Skeletal muscle satellite cell (primary cell): Measurements from ENCODE around the gene MYL3.

Experiments
- H3K27me3 ChIP-seq: 2 replicates; pipeline ENCODE4 v1.7.0; 2013; ENCODE audit warnings: low read length; ENCODE audit not compliant: control insufficient read depth, insufficient read depth
- H3K36me3 ChIP-seq: 2 replicates; pipeline ENCODE4 v1.7.0; 2013; ENCODE audit warnings: mild to moderate bottlenecking, control low read depth, low read length; ENCODE audit not compliant: insufficient read depth
- H3K4me1 ChIP-seq: 2 replicates; pipeline ENCODE4 v1.7.0; 2013; ENCODE audit warnings: low read length; ENCODE audit not compliant: control insufficient read depth, insufficient read depth
- H3K4me2 ChIP-seq: 2 replicates; pipeline ENCODE4 v1.7.0; 2013; ENCODE audit warnings: mild to moderate bottlenecking, low read length
- H3K4me3 ChIP-seq: 2 replicates; pipeline ENCODE4 v1.7.0; 2013; ENCODE audit warnings: low read length
- H3K9ac ChIP-seq: 2 replicates; pipeline ENCODE4 v1.7.0; 2013; ENCODE audit warnings: mild to moderate bottlenecking, low read depth, low read length, moderate library complexity
- H3K9me3 ChIP-seq: replicated peaks from 2 replicates; pipeline ENCODE4 v1.7.0; 2013; ENCODE audit warnings: mild to moderate bottlenecking, control low read depth, low read length

MYL3 gene

GRCh38 chr3:46868287-46868686 lies 5.0 kb upstream of the MYL3 start:
- peaks cover 53% of the 10 kb centered on the region for H3K27me3 ChIP-seq
- peaks cover 2% of the 10 kb centered on the region for H3K4me1 ChIP-seq
- H3K4me2 ChIP-seq, result no peak overlapping the region
- no peak overlapping the region for H3K4me3 ChIP-seq
- H3K36me3 ChIP-seq, result no peaks in the 10 kb centered on the region
- H3K9ac ChIP-seq, result no peak overlapping the region
- H3K9me3 ChIP-seq, result no peaks in the 10 kb centered on the region

GRCh38 chr3:46867550-46867898 lies 4.3 kb upstream of the MYL3 start:
- H3K9ac ChIP-seq, result no peak overlapping the region
- H3K36me3 ChIP-seq, result no peaks in the 10 kb centered on the region
- H3K4me1 ChIP-seq, result peaks cover 2% of the 10 kb centered on the region
- H3K9me3 ChIP-seq, result no peaks in the 10 kb centered on the region
- H3K4me3 ChIP-seq, result no peak overlapping the region
- H3K27me3 ChIP-seq, result peaks cover 46% of the 10 kb centered on the region
- H3K4me2 ChIP-seq, result no peak overlapping the region

- H3K9ac ChIP-seq, result no peak overlapping the region
Observed at GRCh38 chr3:46866720-46867549, 3.7 kb upstream of the MYL3 start.

GRCh38 chr3:46866032-46866595 lies 2.9 kb upstream of the MYL3 start:
- Histone ChIP-seq H3K4me1 (peaks cover 2% of the 10 kb centered on the region), H3K4me3 (no peak overlapping the region), H3K4me2 (no peak overlapping the region), H3K9ac (no peak overlapping the region), H3K27me3 (peaks cover 34% of the 10 kb centered on the region), H3K9me3 (no peaks in the 10 kb centered on the region), H3K36me3 (no peaks in the 10 kb centered on the region)

More at GRCh38 chr3:46866720-46867549, 3.7 kb upstream of the MYL3 start:
- Histone ChIP-seq H3K9me3 (no peaks in the 10 kb centered on the region), H3K4me3 (no peak overlapping the region), H3K36me3 (no peaks in the 10 kb centered on the region), H3K27me3 (peaks cover 42% of the 10 kb centered on the region), H3K4me2 (no peak overlapping the region), H3K4me1 (peaks cover 2% of the 10 kb centered on the region)

GRCh38 chr3:46865546-46865945 lies 2.3 kb upstream of the MYL3 start:
- H3K9ac ChIP-seq, result no peak overlapping the region
- no peak overlapping the region for H3K4me3 ChIP-seq
- no peaks in the 10 kb centered on the region for H3K9me3 ChIP-seq
- H3K27me3 ChIP-seq, result peaks cover 28% of the 10 kb centered on the region
- no peaks in the 10 kb centered on the region for H3K36me3 ChIP-seq
- H3K4me1 ChIP-seq, result peaks cover 2% of the 10 kb centered on the region
- no peak overlapping the region for H3K4me2 ChIP-seq

GRCh38 chr3:46865031-46865507 lies 1.8 kb upstream of the MYL3 start:
- Histone ChIP-seq H3K4me3 (no peak overlapping the region), H3K9ac (no peak overlapping the region)

GRCh38 chr3:46864061-46864881 lies 1.0 kb upstream of the MYL3 start:
- H3K9ac ChIP-seq, result no peak overlapping the region

More at GRCh38 chr3:46865031-46865507, 1.8 kb upstream of the MYL3 start:
- Histone ChIP-seq H3K9me3 (no peaks in the 10 kb centered on the region), H3K4me1 (peaks cover 2% of the 10 kb centered on the region), H3K4me2 (no peak overlapping the region), H3K27me3 (peaks cover 24% of the 10 kb centered on the region), H3K36me3 (no peaks in the 10 kb centered on the region)

GRCh38 chr3:46862369-46863025 lies 747 bp downstream of the MYL3 start:
- Histone ChIP-seq H3K4me1 (peaks cover 2% of the 10 kb centered on the region), H3K36me3 (no peaks in the 10 kb centered on the region), H3K4me3 (no peak overlapping the region), H3K9me3 (no peaks in the 10 kb centered on the region), H3K4me2 (no peak overlapping the region), H3K27me3 (peaks cover 18% of the 10 kb centered on the region), H3K9ac (no peak overlapping the region)

More at GRCh38 chr3:46864061-46864881, 1.0 kb upstream of the MYL3 start:
- Histone ChIP-seq H3K4me3 (no peak overlapping the region), H3K4me1 (peaks cover 2% of the 10 kb centered on the region), H3K36me3 (no peaks in the 10 kb centered on the region), H3K4me2 (no peak overlapping the region), H3K27me3 (peaks cover 16% of the 10 kb centered on the region), H3K9me3 (no peaks in the 10 kb centered on the region)

GRCh38 chr3:46861605-46862368 lies 1.5 kb downstream of the MYL3 start:
- Histone ChIP-seq H3K27me3 (peaks cover 25% of the 10 kb centered on the region), H3K4me1 (peaks cover 2% of the 10 kb centered on the region), H3K9me3 (no peaks in the 10 kb centered on the region), H3K4me2 (no peak overlapping the region), H3K36me3 (no peaks in the 10 kb centered on the region), H3K4me3 (no peak overlapping the region), H3K9ac (no peak overlapping the region)

GRCh38 chr3:46860810-46861604 lies 2.2 kb downstream of the MYL3 start:
- peaks cover 26% of the 10 kb centered on the region for H3K27me3 ChIP-seq
- no peak overlapping the region for H3K9ac ChIP-seq
- peaks cover 2% of the 10 kb centered on the region for H3K4me1 ChIP-seq
- H3K9me3 ChIP-seq, result no peaks in the 10 kb centered on the region
- H3K36me3 ChIP-seq, result no peaks in the 10 kb centered on the region
- no peak overlapping the region for H3K4me2 ChIP-seq
- H3K4me3 ChIP-seq, result no peak overlapping the region
